ENCODE results near the gene ORAI1. TPM values are rescaled to one million over a fixed set of nuclear protein-coding genes. Genes with fewer than 3 reads are reported as not detected.
A peak's percentile ranks its signal among the peaks of the same experiment; 100 is the strongest.

The ORAI1 gene
- total RNA-seq, 1 donor, result 12.5 TPM

DNA sequence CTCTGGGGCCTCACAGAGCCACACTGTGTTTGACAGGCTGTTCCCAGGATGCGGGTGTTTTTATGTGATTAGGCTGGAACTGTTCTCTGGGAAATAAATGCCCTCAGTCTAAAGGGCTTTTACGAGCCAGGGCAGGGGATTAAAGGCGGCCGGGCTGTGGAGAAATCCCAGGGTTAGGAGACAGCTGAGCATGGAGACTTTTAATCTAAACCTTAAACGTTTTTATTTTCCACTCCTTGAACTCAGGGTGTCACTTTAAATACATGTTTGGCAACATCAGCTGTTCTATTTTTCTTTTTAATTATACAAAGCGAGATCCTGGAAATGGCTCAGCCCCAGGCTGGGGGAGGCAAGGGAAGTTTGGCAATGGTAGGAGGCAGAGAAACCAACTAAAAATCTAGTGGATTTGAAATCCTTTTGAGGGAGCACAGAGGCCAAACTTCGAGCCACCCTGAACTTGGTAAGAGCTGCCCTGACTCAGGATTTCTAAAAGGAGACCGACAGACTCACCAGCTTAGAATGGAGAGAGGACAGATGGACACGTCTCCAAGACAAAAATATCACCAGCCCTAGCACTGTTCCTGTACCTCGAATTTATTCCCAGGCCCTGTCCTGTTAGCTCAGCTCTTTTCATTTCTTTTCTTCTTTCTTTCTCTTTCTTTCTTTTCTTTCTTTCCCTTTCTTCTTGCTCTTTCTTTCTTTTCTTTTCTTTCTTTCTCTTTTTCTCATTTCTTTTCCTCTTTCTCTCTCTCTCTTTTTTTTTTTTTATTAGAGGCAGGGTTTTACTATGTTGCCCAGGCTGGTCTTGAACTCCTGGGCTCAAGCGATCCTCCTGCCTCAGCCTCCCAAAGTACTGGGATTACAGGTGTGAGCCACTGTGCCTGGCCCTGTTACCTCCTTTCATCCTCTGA is 15.8 kb upstream of the ORAI1 start:
- DNase-seq (ENCODE audit: low read depth), result peak; percentile 96
- H3K4me3 ChIP-seq (ENCODE audit: low read depth, low read length), result peak overlapping the region; percentile 9
- TF ChIP-seq, protein P1, sequence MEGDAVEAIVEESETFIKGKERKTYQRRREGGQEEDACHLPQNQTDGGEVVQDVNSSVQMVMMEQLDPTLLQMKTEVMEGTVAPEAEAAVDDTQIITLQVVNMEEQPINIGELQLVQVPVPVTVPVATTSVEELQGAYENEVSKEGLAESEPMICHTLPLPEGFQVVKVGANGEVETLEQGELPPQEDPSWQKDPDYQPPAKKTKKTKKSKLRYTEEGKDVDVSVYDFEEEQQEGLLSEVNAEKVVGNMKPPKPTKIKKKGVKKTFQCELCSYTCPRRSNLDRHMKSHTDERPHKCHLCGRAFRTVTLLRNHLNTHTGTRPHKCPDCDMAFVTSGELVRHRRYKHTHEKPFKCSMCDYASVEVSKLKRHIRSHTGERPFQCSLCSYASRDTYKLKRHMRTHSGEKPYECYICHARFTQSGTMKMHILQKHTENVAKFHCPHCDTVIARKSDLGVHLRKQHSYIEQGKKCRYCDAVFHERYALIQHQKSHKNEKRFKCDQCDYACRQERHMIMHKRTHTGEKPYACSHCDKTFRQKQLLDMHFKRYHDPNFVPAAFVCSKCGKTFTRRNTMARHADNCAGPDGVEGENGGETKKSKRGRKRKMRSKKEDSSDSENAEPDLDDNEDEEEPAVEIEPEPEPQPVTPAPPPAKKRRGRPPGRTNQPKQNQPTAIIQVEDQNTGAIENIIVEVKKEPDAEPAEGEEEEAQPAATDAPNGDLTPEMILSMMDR (IDR thresholded peaks at IDR 0.05; ENCODE audit: insufficient read depth, low read depth, low read length), result no peak

DNA sequence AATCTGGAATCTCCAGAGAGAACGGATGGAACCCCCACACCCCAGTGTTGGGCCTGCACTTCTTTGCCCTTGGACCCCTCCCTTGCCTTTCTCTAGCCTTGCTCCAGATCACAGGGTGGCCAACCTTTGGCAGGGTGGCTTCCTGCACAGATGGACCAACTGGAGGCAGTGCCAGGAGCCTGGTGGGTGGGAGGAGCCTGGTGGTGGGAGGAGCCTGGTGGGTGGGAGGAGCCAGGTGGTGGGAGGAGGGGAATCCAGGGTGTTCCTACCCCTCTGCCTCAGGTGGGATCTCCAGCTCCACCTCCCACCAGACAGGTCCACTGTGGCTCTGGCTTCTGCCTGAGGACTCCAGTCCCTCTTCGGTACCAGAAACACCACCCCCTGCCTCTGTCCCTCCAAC is 15.0 kb upstream of the ORAI1 start:
- no peak for DNase-seq (ENCODE audit: low read depth)
- TF ChIP-seq, protein P1 (IDR thresholded peaks at IDR 0.05; ENCODE audit: insufficient read depth, low read depth, low read length), result no peak
- H3K4me3 ChIP-seq (ENCODE audit: low read depth, low read length), result no peak overlapping the region

DNA sequence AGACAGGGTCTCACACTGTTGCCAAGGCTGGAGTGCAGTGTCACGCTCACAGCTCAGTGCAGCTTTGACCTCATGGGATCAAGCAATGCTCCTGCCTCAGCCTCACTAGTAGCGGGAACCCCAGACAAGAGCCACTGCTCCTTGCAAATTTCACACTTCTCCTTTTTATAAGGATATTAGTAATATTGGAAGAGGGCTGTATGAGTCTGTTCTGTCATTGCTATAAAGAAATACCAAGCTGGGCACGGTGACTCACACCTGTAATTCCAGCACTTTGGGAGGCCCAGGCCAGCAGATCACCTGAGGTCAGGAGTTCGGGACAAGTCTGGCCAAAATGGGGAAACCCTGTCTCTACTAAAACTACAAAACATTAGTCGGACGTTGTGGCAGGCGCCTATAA is 12.9 kb upstream of the ORAI1 start:
- H3K4me3 ChIP-seq (ENCODE audit: low read depth, low read length), result no peak overlapping the region
- DNase-seq (ENCODE audit: low read depth), result no peak
- TF ChIP-seq, protein P1 (IDR thresholded peaks at IDR 0.05; ENCODE audit: insufficient read depth, low read depth, low read length), result no peak

DNA sequence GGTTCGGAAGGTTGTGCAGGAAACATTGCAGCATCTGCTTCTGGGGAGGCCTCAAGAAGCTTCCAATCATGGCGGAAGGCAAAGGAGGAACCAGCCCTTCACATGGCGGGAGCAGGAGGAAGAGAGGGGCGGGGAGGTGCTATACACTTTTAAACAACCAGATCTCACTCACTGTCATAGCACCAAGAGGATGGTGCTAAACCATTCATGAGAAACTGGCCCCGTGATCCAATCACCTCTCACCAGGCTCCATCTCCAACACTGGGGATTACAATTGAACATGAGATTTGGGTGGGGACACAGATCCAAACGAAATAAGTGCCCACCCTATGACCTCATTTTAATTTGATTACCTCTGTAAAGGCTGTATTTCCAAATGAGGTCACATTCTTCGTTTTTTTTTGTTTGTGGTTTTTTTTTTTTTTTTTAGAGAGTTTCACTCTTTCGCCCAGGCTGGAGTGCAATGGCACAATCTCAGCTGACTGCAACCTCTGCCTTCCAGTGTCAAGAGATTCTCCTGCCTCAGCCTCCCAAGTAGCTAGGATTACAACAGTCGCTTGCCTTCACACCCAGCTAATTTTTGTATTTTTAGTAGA is 11.4 kb upstream of the ORAI1 start:
- TF ChIP-seq, protein P1 (IDR thresholded peaks at IDR 0.05; ENCODE audit: insufficient read depth, low read depth, low read length), result no peak
- H3K4me3 ChIP-seq (ENCODE audit: low read depth, low read length), result no peak overlapping the region
- no peak for DNase-seq (ENCODE audit: low read depth)

DNA sequence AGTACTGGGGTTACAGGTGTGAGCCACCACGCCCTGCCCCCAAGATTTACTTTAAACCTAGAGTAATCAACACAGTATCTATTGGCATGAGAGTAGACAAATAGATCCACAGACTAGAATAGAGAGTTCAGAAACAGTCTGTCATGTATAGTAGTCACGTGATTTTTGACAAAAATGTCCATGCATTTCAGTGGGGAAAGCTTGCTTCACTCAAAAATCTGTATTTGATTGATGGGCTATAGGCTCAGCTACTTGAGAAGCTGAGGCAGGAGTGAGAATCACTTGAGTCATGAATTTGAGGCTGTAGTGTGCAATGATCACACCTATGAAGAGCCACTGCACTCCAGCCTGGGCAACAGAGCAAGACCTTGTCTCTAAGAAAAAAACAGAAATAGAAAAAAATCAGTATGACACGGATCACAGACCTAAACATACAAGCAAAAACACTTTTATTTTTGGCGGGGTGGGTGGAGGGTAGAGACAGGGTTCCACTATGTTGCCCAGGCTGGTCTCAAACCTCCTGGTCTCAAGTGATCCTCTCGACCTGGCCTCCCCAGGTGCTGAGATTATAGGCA is 7.6 kb upstream of the ORAI1 start:
- no peak for DNase-seq (ENCODE audit: low read depth)
- H3K4me3 ChIP-seq (ENCODE audit: low read depth, low read length), result no peak overlapping the region
- TF ChIP-seq, protein P1 (IDR thresholded peaks at IDR 0.05; ENCODE audit: insufficient read depth, low read depth, low read length), result no peak

DNA sequence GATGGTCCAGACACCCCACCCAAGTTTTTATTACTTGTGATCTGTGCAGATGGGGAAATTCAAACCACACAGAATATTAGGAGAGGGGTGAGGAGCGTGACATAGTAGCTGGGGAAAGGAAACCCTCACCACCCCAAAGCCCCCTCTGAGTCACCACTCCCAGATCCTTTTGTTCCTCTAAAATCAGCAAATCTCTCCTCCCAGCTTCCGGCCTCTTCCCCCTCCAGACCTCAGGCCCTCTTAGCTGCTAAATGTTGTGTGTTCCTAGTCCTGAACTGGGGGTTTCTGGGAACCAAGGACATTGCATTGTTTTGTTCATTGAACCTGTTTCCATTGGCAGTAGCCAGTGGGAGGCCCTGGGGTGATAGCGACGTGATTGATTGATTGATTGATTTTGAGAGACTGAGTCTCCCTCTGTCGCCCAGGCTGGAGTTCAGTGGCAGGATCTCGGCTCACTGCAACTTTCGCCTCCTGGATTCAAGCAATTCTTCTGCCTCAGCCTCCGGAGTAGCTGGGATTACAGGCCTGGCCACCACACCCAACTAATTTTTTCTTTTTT is 5.9 kb upstream of the ORAI1 start:
- TF ChIP-seq, protein P1 (IDR thresholded peaks at IDR 0.05; ENCODE audit: insufficient read depth, low read depth, low read length), result no peak
- DNase-seq (ENCODE audit: low read depth), result no peak
- H3K4me3 ChIP-seq (ENCODE audit: low read depth, low read length), result no peak overlapping the region
